MCF 10A (cell line): ENCODE results near the gene REXO4. TPM values are rescaled to one million over a fixed set of nuclear protein-coding genes. Genes with fewer than 3 reads are reported as not detected.

ENCODE experiments used
- Bru-seq: library from RNA; stranded (reverse); fragments of 400-500 nt; gene quantifications from one replicate; lab custom pipeline; 2021; lab: Mats Ljungman, UMichigan
- BruChase-seq, 2 experiments: library from RNA; stranded (reverse); fragments of 400-500 nt; gene quantifications; one replicate each; lab custom pipeline; 2021; lab: Mats Ljungman, UMichigan
- BruUV-seq: library from RNA; stranded (reverse); fragments of 400-500 nt; replicated peaks from 2 replicates; lab custom pipeline; 2021; lab: Mats Ljungman, UMichigan
- CTCF ChIA-PET: fragments of 300-600 bp; sonication (Branson Sonifier 250); formaldehyde crosslinking; extraction: SDS; loops from one replicate; lab custom pipeline; 2021; ENCODE audit warnings: antibody characterized with exemption, inconsistent platforms; lab: Yijun Ruan, JAX
- POLR2A ChIA-PET: fragments of 300-600, 350-650 bp; sonication (Branson Sonifier 250); formaldehyde crosslinking; extraction: SDS; loops from one replicate; lab custom pipeline; 2020; ENCODE audit warnings: antibody characterized with exemption, inconsistent platforms; lab: Yijun Ruan, JAX
- DNase-seq: peaks from one replicate; pipeline ENCODE4 v3.0.0-alpha.2; 2018; ENCODE audit not compliant: unreplicated experiment
- H3K27ac Mint-ChIP-seq: one replicate; pipeline ENCODE4 v1.8.0; 2022; ENCODE audit warnings: mild to moderate bottlenecking, low read depth, mixed read lengths; ENCODE audit not compliant: unreplicated experiment
- H3K27me3 Mint-ChIP-seq: one replicate; pipeline ENCODE4 v1.8.0; 2022; ENCODE audit warnings: mixed read lengths; ENCODE audit not compliant: insufficient read depth, unreplicated experiment
- H3K36me3 Mint-ChIP-seq: one replicate; pipeline ENCODE4 v1.8.0; 2022; ENCODE audit warnings: mild to moderate bottlenecking, moderate library complexity, mixed read lengths; ENCODE audit not compliant: insufficient read depth, unreplicated experiment
- H3K4me1 Mint-ChIP-seq: one replicate; pipeline ENCODE4 v1.8.0; 2022; ENCODE audit warnings: mixed read lengths; ENCODE audit not compliant: insufficient read depth, unreplicated experiment
- H3K4me3 Mint-ChIP-seq: one replicate; pipeline ENCODE4 v1.8.0; 2022; ENCODE audit warnings: mild to moderate bottlenecking, moderate library complexity, mixed read lengths; ENCODE audit not compliant: unreplicated experiment
- H3K9me3 Mint-ChIP-seq: one replicate; pipeline ENCODE4 v1.8.0; 2022; ENCODE audit warnings: mixed read lengths; ENCODE audit not compliant: unreplicated experiment
- intact Hi-C: fragments of 100-400 bp; cut with micrococcal nuclease; formaldehyde crosslinking; loops from 2 replicates; pipeline ENCODE4 v1.14.1; 2022
- long read RNA-seq: library from polyadenylated mRNA; stranded (forward); transcript quantifications from one replicate; pipeline ENCODE4 v2.0.0, GENCODE V29; 2022
- total RNA-seq: library from RNA; stranded (reverse); gene quantifications from 2 replicates; pipeline ENCODE4 v1.2.3, GENCODE V29; 2022
- TF ChIP-seq, protein P1 (sequence below): fragments of 200-600 bp; IDR thresholded peaks from one replicate; pipeline ENCODE4 v1.8.0; 2022; ENCODE audit warnings: antibody characterized with exemption, mild to moderate bottlenecking; ENCODE audit not compliant: unreplicated experiment

REXO4 gene
- total RNA-seq (26.0 and 38.1 TPM in 2 replicates), Bru-seq, nascent RNA (percentile 79 among the genes with signal in this experiment), BruChase-seq, experiment 1, labeled RNA remaining after a 6-hour chase (percentile 73 among the genes with signal in this experiment), BruChase-seq, experiment 2, labeled RNA remaining after a 2-hour chase (percentile 77 among the genes with signal in this experiment)
- long read RNA-seq, transcript REXO4-202 (8 exons, 2,360 nt) = major isoform, 121 of 140 reads
- long read RNA-seq, partial matches to known transcripts = 6 of 140 reads
- long read RNA-seq, other reads (novel, unspliced or antisense) = 12 of 140 reads

- ChIA-PET CTCF (interaction anchor here (0.7 to 1.2 kb wide), 6 partner anchors 12 to 385 kb away, joined by 3 to 5 read pairs (median 4); no protein-coding TSS in a partner anchor), POLR2A (interaction anchor here (0.5 to 3.1 kb wide), 14 partner anchors 17 to 674 kb away, joined by 3 to 18 read pairs (median 5); partner anchors contain the start of genes CACFD1, GTF3C5, MED22 and RPL7A)
- Mint-ChIP-seq H3K4me1 (peaks cover 17% of the 10 kb centered on the region), H3K36me3 (peaks cover 29% of the 10 kb centered on the region), H3K27me3 (no peaks in the 10 kb centered on the region), H3K9me3 (no peaks in the 10 kb centered on the region), H3K27ac (peak within 1 kb of the TSS; percentile 70), H3K4me3 (peak within 1 kb of the TSS; percentile 90)
- TF ChIP-seq, protein P1, sequence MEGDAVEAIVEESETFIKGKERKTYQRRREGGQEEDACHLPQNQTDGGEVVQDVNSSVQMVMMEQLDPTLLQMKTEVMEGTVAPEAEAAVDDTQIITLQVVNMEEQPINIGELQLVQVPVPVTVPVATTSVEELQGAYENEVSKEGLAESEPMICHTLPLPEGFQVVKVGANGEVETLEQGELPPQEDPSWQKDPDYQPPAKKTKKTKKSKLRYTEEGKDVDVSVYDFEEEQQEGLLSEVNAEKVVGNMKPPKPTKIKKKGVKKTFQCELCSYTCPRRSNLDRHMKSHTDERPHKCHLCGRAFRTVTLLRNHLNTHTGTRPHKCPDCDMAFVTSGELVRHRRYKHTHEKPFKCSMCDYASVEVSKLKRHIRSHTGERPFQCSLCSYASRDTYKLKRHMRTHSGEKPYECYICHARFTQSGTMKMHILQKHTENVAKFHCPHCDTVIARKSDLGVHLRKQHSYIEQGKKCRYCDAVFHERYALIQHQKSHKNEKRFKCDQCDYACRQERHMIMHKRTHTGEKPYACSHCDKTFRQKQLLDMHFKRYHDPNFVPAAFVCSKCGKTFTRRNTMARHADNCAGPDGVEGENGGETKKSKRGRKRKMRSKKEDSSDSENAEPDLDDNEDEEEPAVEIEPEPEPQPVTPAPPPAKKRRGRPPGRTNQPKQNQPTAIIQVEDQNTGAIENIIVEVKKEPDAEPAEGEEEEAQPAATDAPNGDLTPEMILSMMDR = no peak
- intact Hi-C loops = no loop called here
- DNase-seq = peak; percentile 84
- TSS peak; percentile 69 for BruUV-seq
Observed at GRCh38 chr9:133417541-133418461, at the start of gene REXO4. REXO4 (minus strand) TSS chr9:133418010; CDS start chr9:133417844, 166 bp downstream.

- Mint-ChIP-seq H3K27ac (no peak overlapping the region), H3K27me3 (no peaks in the 10 kb centered on the region)
- DNase-seq = no peak
Observed at GRCh38 chr9:133467101-133467500, 49.3 kb upstream of the REXO4 start.

GRCh38 chr9:133465984-133466383 lies 48.2 kb upstream of the REXO4 start:
- H3K4me3 Mint-ChIP-seq = no peak overlapping the region
- DNase-seq = no peak
- intact Hi-C loops = no loop called here
- H3K9me3 Mint-ChIP-seq = no peaks in the 10 kb centered on the region
- CTCF ChIA-PET = no interaction called here
- no peaks in the 10 kb centered on the region for H3K4me1 Mint-ChIP-seq
- H3K27ac Mint-ChIP-seq = no peak overlapping the region
- TF ChIP-seq, protein P1 = no peak
- no TSS peak for BruUV-seq
- no peaks in the 10 kb centered on the region for H3K36me3 Mint-ChIP-seq
- H3K27me3 Mint-ChIP-seq = no peaks in the 10 kb centered on the region
- POLR2A ChIA-PET = no interaction called here

More at GRCh38 chr9:133467101-133467500, 49.3 kb upstream of the REXO4 start:
- BruUV-seq = no TSS peak
- Mint-ChIP-seq H3K36me3 (no peaks in the 10 kb centered on the region), H3K4me1 (no peaks in the 10 kb centered on the region), H3K4me3 (no peak overlapping the region), H3K9me3 (no peaks in the 10 kb centered on the region)
- TF ChIP-seq, protein P1 = no peak
- intact Hi-C loops = no loop called here
- CTCF ChIA-PET = no interaction called here
- POLR2A ChIA-PET = no interaction called here

DNA sequence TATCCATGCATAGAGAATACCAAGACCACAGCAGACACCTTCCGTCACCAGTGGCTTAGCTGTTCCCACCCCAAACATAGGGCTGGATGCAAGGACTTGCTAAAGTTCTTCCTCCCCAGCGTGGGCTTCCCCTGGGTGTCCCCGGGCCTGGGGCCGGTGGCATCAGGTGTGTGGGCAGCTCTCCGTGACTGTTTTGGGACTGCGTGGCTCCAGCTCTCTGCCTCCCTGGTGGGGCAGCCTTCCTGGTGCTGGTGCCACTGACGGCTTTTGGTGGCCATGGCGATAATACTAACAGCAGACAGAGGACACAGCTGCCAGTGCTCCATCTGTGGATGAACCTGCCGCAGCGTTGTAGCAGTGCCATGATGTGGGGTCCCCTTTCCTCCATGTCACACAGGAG lies 46.8 kb upstream of the REXO4 start:
- TF ChIP-seq, protein P1 = no peak
- ChIA-PET POLR2A (no interaction called here), CTCF (interaction anchor here (0.6 kb wide), 1 partner anchor 17 kb away, joined by 3 read pairs; no protein-coding TSS in a partner anchor)
- H3K27ac Mint-ChIP-seq = no peak overlapping the region
- no peak for DNase-seq
- BruUV-seq = no TSS peak
- intact Hi-C loops = no loop called here
- H3K4me3 Mint-ChIP-seq = no peak overlapping the region
- no peaks in the 10 kb centered on the region for H3K4me1 Mint-ChIP-seq
- H3K36me3 Mint-ChIP-seq = no peaks in the 10 kb centered on the region
- H3K9me3 Mint-ChIP-seq = no peaks in the 10 kb centered on the region
- no peaks in the 10 kb centered on the region for H3K27me3 Mint-ChIP-seq
